HepG2 (cell line): Measurements from ENCODE around the gene ZC3H7B. TPM values are rescaled to one million over a fixed set of nuclear protein-coding genes. Genes with fewer than 3 reads are reported as not detected.

ENCODE experiments used
- GZF1 ChIP-seq: sonication (generic); formaldehyde crosslinking; IDR thresholded peaks from 2 replicates; pipeline ENCODE4 v1.5.1; 2020; ENCODE audit warnings: mild to moderate bottlenecking, missing genetic modification reagents
- HNF4G ChIP-seq, 2 experiments: sonication (generic) in 1 of 2; formaldehyde crosslinking in 1 of 2; IDR thresholded peaks; 2 replicates each; pipeline versions ENCODE4 v1.4.0 to v1.6.1; 2011 to 2020; ENCODE audit warnings: borderline replicate concordance in 2 of 2, low read depth in 2 of 2, mild to moderate bottlenecking in 2 of 2, low read length in 1 of 2, missing genetic modification reagents in 1 of 2, moderate library complexity in 1 of 2
- MBNL3 ChIP-seq: fragments of 250-450 bp; sonication (Bioruptor Pico); conservative IDR thresholded peaks from 2 replicates; pipeline ENCODE4 v1.8.0; 2022; ENCODE audit warnings: mild to moderate bottlenecking, inconsistent platforms
- PRDM15 ChIP-seq: sonication (generic); formaldehyde crosslinking; IDR thresholded peaks from 2 replicates; pipeline ENCODE4 v1.4.0; 2020; ENCODE audit warnings: missing genetic modification reagents
- PRMT3 ChIP-seq: sonication (generic); formaldehyde crosslinking; IDR thresholded peaks from 2 replicates; pipeline ENCODE4 v1.8.1; 2022; ENCODE audit warnings: low read depth, mild to moderate bottlenecking, moderate library complexity, missing genetic modification reagents, borderline replicate concordance
- SIN3B ChIP-seq: fragments of 150-350 bp; IDR thresholded peaks from 2 replicates; pipeline ENCODE4 v1.6.1; 2014; ENCODE audit warnings: low read length
- TRIM24 ChIP-seq: sonication (generic); formaldehyde crosslinking; IDR thresholded peaks from 2 replicates; pipeline ENCODE4 v1.8.0; 2022; ENCODE audit warnings: mild to moderate bottlenecking, missing genetic modification reagents
- ZHX1 ChIP-seq: sonication (generic); formaldehyde crosslinking; IDR thresholded peaks from 2 replicates; pipeline ENCODE4 v1.8.1; 2022; ENCODE audit warnings: low read depth, mild to moderate bottlenecking, missing genetic modification reagents
- ZMYM3 ChIP-seq: sonication (generic); formaldehyde crosslinking; IDR thresholded peaks from 2 replicates; pipeline ENCODE4 v1.5.1; 2020; ENCODE audit warnings: mild to moderate bottlenecking, missing genetic modification reagents
- ZNF121 ChIP-seq: sonication (generic); formaldehyde crosslinking; IDR thresholded peaks from 2 replicates; pipeline ENCODE4 v1.5.0; 2020; ENCODE audit warnings: mild to moderate bottlenecking, missing genetic modification reagents
- ZNF160 ChIP-seq: sonication (generic); formaldehyde crosslinking; IDR thresholded peaks from 2 replicates; pipeline ENCODE4 v1.8.0; 2022; ENCODE audit warnings: mild to moderate bottlenecking, inconsistent platforms, missing genetic modification reagents
- ZNF232 ChIP-seq: sonication (generic); formaldehyde crosslinking; IDR thresholded peaks from 2 replicates; pipeline ENCODE4 v1.4.0; 2020; ENCODE audit warnings: missing genetic modification reagents, borderline replicate concordance
- ZNF282 ChIP-seq: fragments of 450-650 bp; IDR thresholded peaks from 2 replicates; pipeline ENCODE4 v1.6.1; 2018; ENCODE audit not compliant: partially characterized antibody
- ZNF383 ChIP-seq: sonication (generic); formaldehyde crosslinking; IDR thresholded peaks from 2 replicates; pipeline ENCODE4 v1.4.0; 2020; ENCODE audit warnings: missing genetic modification reagents, mild to moderate bottlenecking, borderline replicate concordance
- ZNF432 ChIP-seq: sonication (generic); formaldehyde crosslinking; IDR thresholded peaks from 2 replicates; pipeline ENCODE4 v1.5.0; 2020; ENCODE audit warnings: missing genetic modification reagents, mild to moderate bottlenecking, borderline replicate concordance
- ZNF441 ChIP-seq: sonication (generic); formaldehyde crosslinking; IDR thresholded peaks from 2 replicates; pipeline ENCODE4 v1.7.0; 2021; ENCODE audit warnings: missing genetic modification reagents, borderline replicate concordance
- ZNF558 ChIP-seq: sonication (generic); formaldehyde crosslinking; IDR thresholded peaks from 2 replicates; pipeline ENCODE4 v1.9.0; 2022; ENCODE audit warnings: mild to moderate bottlenecking, missing genetic modification reagents, borderline replicate concordance
- ZNF761 ChIP-seq: sonication (generic); formaldehyde crosslinking; conservative IDR thresholded peaks from 2 replicates; pipeline ENCODE4 v1.4.0; 2020; ENCODE audit warnings: mild to moderate bottlenecking, missing genetic modification reagents
- ZNF800 ChIP-seq: sonication (generic); formaldehyde crosslinking; IDR thresholded peaks from 2 replicates; pipeline ENCODE4 v1.4.0; 2020; ENCODE audit warnings: missing genetic modification reagents
- ZNF83 ChIP-seq: sonication (generic); formaldehyde crosslinking; IDR thresholded peaks from 2 replicates; pipeline ENCODE4 v1.4.0; 2020; ENCODE audit warnings: missing genetic modification reagents, mild to moderate bottlenecking, borderline replicate concordance
- ZSCAN29 ChIP-seq: sonication (generic); formaldehyde crosslinking; conservative IDR thresholded peaks from 2 replicates; pipeline ENCODE4 v1.4.0; 2020; ENCODE audit warnings: mild to moderate bottlenecking, missing genetic modification reagents
- ZSCAN31 ChIP-seq: sonication (generic); formaldehyde crosslinking; IDR thresholded peaks from 2 replicates; pipeline ENCODE4 v1.5.0; 2020; ENCODE audit warnings: low read depth, mild to moderate bottlenecking, missing genetic modification reagents
- polyA plus RNA-seq, 8 experiments: library from polyadenylated mRNA; depleted of rRNA in 3 of 8; stranded (reverse) in 7 of 8; unstranded in 1 of 8; fragments of >200 nt; fragmentation: Illumina TruSeq in 4 of 8; extraction: Trizol in 4 of 8; gene quantifications; 2 replicates each; pipeline versions ENCODE4 v1.2.1 to v1.2.3, GENCODE V29; 2011 to 2016; ENCODE audit warnings: low read depth in 4 of 8, missing spikeins in 1 of 8, mixed read lengths in 1 of 8; ENCODE audit not compliant: insufficient read depth in 1 of 8
- total RNA-seq, 5 experiments: library from RNA; depleted of rRNA; stranded (reverse); fragments of >200 nt; fragmentation: Illumina TruSeq; extraction: Trizol; gene quantifications; 2 replicates each; pipeline ENCODE4 v1.2.3, GENCODE V29; 2016; ENCODE audit warnings: low read depth in 1 of 5

The ZC3H7B gene
- total and polyA plus RNA-seq, 2 of the 13 experiments (the other 11 are each of a cell fraction or from before 2014, with no cell fraction given) = 26.4 to 37.2 TPM

- TF ChIP-seq ZNF800 = no peak
- TF ChIP-seq GZF1 = no peak; the same call in 1 of the 2 replicates
- no peak for TF ChIP-seq TRIM24 (CRISPR knock-in tag)
- TF ChIP-seq ZNF121 (CRISPR knock-in tag) = no peak
- TF ChIP-seq ZNF83 = 0 out of 2 replicates have a peak, but pooled peaks have one; percentile 63
- TF ChIP-seq ZSCAN29 = no peak
- TF ChIP-seq ZMYM3 (CRISPR knock-in tag) = peak; percentile 63
- no peak for TF ChIP-seq PRDM15 (CRISPR knock-in tag)
- TF ChIP-seq MBNL3 (CRISPR knock-in tag) = no peak
- no peak for TF ChIP-seq ZNF160 (CRISPR knock-in tag)
- TF ChIP-seq HNF4G (IDR thresholded peaks at IDR 0.05; ENCODE audit: borderline replicate concordance, low read depth, low read length) = no peak
- TF ChIP-seq HNF4G (CRISPR knock-in tag; IDR thresholded peaks at IDR 0.05; ENCODE audit: borderline replicate concordance, low read depth) = no peak
- no peak for TF ChIP-seq ZNF558 (CRISPR knock-in tag)
- no peak for TF ChIP-seq ZNF282
- peak; percentile 84; the same call in 1 of the 2 replicates for TF ChIP-seq ZSCAN31 (CRISPR knock-in tag)
- TF ChIP-seq ZNF232 (CRISPR knock-in tag) = no peak
- no peak for TF ChIP-seq SIN3B
- TF ChIP-seq ZHX1 (CRISPR knock-in tag) = no peak
- peak; percentile 67 for TF ChIP-seq ZNF761 (CRISPR knock-in tag)
- TF ChIP-seq ZNF432 = no peak
- TF ChIP-seq ZNF383 (CRISPR knock-in tag) = no peak
- no peak for TF ChIP-seq PRMT3
- TF ChIP-seq ZNF441 (CRISPR knock-in tag) = no peak
Measured at GRCh38 chr22:41367039-41367679, 65.8 kb downstream of the ZC3H7B start (continued).
